ENCODE data around the gene GARIN5B.

Gene GARIN5B

GRCh38 chr19:55387736-55388497 is 24.9 kb upstream of the GARIN5B start:
- DNase-seq: no peak

- peak; percentile 47 for DNase-seq
Measured at GRCh38 chr19:55386493-55386971, 23.5 kb upstream of the GARIN5B start.

DNA sequence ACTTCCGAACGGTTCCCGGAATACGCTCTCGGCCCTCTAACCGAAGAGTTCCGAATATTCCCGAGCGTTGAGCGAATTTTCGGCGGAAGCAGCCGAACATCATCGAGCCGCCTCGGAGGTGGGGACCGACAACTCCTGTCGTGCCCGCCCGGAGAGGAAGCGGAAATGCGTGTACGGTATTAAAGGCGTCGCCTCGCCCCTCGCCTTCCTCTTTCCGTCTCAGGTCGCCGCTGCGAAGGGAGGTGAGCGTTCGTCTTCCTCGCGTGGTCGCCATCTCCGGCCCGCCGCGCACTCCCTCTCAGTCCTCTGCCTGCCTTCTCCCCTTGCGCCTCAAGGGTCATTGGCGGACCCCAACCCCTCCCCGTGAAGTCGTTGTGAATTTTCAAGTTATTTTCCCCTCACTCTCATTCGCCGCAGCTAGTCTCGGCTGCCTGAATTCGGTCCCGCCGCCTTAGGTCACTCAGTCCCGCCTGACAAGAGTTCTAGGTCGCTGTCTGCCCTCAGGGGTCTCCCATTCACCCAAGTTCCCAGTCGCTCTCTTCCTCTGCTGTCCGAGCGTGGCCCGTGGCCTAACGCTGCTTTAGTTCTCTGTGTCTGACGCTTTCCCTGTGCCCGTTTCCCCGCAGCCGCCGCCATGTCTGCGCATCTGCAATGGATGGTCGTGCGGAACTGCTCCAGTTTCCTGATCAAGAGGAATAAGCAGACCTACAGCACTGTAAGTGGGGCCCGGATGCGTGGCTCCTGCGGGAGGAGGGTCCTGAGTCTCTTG is 22.8 kb upstream of the GARIN5B start, which contains the start of gene RPL28:
Gene RPL28, plus strand, starts transcription at position 209 of the 769 bp plus-strand sequence. Its CDS starts 426 bp downstream, at position 635.
- peak; percentile 97 for DNase-seq

GRCh38 chr19:55384920-55385723 is 22.1 kb upstream of the GARIN5B start:
- peak; percentile 94 for DNase-seq

GRCh38 chr19:55384131-55384919 is 21.3 kb upstream of the GARIN5B start, which contains the start of gene TMEM238:
TMEM238 (minus strand) TSS chr19:55384292; CDS start chr19:55384259, 33 bp downstream.
- DNase-seq: peak; percentile 37

DNA sequence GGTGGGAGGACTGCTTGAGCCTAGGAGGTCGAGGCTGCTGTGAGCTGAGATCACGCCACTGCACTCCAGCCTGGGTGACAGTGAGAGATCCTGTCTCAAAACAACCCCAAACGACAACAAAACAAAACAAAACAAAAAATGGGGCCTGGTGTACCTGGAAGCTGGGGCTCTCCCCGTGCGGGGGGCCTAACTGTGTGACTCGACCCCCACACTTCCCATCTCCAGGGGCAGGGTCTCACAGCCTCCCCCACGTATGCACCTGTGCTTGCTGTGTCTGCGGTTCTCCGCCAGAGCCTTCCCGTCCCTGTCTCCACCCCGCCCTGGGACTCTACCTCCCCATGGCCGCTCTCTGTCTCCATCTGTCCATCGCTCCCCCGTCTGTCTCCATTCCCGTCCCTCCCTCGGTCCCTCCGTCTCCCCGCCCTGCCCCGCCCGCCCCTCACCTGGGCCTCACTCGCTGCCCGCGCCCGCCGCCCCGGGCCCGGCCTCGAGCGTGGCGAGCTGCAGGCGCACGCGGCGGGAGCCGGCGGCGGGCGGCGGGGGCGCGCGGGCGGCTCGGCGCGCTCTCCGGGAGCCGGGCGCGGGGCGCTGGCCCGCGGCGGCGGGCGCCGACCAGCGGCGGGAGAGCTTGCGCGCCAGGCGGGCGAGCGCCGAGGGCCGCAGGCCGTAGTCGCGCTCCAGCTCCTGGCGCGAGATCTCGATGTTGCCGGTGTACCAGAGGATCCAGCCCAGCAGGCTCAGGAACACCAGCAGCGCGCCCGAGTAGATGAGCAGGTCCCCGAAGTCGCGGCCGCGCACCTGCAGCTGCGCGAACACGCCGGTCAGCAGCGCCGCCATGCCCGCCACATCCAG is 20.4 kb upstream of the GARIN5B start:
- peak; percentile 42 for DNase-seq

- no peak for DNase-seq
Measured at GRCh38 chr19:55382522-55383054, 19.5 kb upstream of the GARIN5B start.

- DNase-seq: no peak
Measured at GRCh38 chr19:55382013-55382412, 19.0 kb upstream of the GARIN5B start.

DNA sequence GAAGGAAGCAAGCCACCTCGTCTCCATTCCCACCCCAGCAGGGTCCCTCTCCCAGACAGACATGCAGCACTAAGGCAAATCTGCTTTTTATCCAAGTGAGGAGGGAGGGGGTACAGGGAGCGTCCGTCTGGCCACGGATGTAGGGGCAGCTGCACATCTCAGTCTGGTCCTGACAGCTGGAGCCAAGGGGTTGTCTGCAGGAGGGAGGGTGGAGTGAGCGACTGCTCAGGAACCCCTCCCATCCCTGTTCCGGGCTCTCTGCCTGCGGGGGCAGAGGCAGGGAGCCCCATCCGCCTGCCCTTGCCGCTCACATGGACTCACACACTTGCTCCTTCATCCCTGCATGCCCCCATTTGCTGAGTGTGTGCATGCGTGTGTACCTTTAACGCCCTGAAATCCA is 16.1 kb upstream of the GARIN5B start:
- DNase-seq: no peak

DNA sequence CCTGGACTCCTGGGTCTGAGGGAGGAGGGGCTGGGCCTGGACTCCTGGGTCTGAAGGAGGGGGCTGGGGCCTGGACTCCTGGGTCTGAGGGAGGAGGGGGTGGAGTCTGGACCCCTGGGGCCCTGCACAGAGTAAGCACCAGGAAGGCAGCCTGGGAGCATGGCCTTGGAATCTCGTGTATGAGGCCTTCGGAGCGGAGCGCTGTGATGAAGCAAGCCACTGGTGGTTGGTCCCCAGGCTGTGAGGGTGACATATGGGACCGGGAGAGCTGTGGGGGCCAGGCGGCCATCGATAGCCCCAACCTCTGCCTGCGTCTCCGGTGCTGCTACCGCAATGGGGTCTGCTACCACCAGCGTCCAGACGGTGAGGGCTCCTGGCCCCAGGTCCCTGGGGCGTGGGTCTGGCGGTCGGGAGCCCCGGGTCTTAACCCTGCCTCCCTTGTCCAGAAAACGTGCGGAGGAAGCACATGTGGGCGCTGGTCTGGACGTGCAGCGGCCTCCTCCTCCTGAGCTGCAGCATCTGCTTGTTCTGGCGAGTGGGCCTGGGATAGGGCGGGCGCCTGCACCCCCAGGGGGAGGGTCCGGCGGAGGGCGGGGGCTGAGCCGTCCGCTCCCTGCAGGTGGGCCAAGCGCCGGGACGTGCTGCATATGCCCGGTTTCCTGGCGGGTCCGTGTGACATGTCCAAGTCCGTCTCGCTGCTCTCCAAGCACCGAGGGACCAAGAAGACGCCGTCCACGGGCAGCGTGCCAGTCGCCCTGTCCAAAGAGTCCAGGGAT is 14.5 kb upstream of the GARIN5B start:
- DNase-seq: no peak

- no peak for DNase-seq
Measured at GRCh38 chr19:55376241-55376933, 13.3 kb upstream of the GARIN5B start, which contains the start of gene TMEM190. TMEM190 (plus strand) TSS chr19:55376826; CDS start chr19:55376854, 28 bp downstream.

- no peak for DNase-seq
Measured at GRCh38 chr19:55373993-55374757, 11.1 kb upstream of the GARIN5B start.

- DNase-seq: no peak
Measured at GRCh38 chr19:55373306-55373992, 10.4 kb upstream of the GARIN5B start.

GRCh38 chr19:55372316-55373081 is 9.4 kb upstream of the GARIN5B start:
- no peak for DNase-seq

- DNase-seq: no peak
Measured at GRCh38 chr19:55370305-55370988, 7.4 kb upstream of the GARIN5B start, which contains the start of gene IL11. IL11 (minus strand) TSS chr19:55370463; CDS start chr19:55370310, 153 bp downstream.

- peak; percentile 22 for DNase-seq
Measured at GRCh38 chr19:55369653-55370304, 6.7 kb upstream of the GARIN5B start.
